GM21423 (cell line): ENCODE data around the gene PNPLA2.

Experiments
- ATAC-seq: cut with Tn5 transposase; IDR thresholded peaks from one replicate; pipeline ENCODE4 v1.9.1; 2021; ENCODE audit warnings: mild to moderate bottlenecking, moderate library complexity; ENCODE audit not compliant: unreplicated experiment

PNPLA2 gene

GRCh38 chr11:786235-787083 lies 32.3 kb upstream of the PNPLA2 start:
- no peak for ATAC-seq

DNA sequence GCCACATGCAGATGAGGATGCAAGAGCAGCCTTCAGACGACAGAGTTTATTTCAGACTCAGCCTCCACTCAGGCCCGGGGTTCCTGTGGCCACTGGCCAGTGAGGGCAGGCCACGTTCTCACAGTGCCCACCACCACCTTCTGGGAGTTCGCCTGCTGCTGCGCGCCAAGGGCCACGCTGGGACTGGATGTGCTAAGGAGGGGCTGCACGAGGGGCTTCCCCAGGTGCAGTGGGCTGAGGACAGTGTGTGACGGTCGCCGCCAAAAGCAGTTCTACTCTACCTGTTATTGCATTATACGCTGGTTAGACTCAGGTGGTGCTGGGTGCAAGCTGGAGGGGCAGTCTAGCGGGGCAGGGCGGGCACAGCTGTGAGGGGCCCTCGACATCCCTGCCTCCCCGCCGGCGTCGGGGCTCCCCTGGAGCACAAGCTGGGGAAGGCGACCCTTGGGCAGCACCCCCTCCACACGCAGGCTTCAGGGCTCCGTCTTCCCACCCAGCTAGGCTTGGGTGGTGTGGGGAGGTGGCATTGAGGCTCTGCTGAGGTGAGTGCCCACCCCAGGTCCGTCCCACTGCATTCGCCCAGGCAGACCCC lies 31.5 kb upstream of the PNPLA2 start:
- no peak for ATAC-seq

DNA sequence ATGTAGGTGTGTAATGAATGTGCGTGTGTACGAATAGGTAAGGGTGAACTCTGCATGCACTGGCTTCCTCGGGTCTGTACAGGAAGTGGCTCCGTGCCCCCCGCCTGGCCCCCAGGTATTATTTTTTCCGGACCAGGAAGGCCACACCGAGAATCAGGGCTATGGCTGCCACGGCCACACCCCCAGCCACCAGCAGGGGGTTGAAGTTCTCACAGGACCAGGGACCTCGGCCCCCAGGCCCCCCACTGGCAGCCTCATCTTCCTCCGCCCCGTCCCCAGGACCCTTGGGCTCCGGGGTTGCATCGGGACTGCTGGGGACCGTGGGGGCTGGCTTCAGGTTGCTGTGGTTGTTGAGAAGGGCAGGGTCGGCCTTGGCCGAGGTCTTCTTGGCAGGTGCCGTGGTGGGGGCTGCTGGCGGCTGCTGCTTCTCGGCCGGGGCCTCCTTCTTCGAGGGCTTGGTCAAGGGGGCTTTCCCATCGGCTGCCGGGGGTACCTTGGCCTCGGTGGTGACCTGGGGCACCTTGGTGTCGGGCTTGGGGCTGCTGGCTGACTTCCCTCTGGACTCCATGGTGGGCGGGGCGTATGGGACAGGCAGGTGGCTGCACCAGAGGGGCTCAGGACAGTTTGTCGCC lies 30.6 kb upstream of the PNPLA2 start:
- ATAC-seq = no peak

- no peak for ATAC-seq
Observed at GRCh38 chr11:788953-789940, 29.5 kb upstream of the PNPLA2 start.

- ATAC-seq = no peak
Observed at GRCh38 chr11:789943-790342, 28.8 kb upstream of the PNPLA2 start, which contains the start of gene CEND1. TSS of gene CEND1 (minus strand) at chr11:790090. CDS start at chr11:788576, 1,514 bp downstream.

DNA sequence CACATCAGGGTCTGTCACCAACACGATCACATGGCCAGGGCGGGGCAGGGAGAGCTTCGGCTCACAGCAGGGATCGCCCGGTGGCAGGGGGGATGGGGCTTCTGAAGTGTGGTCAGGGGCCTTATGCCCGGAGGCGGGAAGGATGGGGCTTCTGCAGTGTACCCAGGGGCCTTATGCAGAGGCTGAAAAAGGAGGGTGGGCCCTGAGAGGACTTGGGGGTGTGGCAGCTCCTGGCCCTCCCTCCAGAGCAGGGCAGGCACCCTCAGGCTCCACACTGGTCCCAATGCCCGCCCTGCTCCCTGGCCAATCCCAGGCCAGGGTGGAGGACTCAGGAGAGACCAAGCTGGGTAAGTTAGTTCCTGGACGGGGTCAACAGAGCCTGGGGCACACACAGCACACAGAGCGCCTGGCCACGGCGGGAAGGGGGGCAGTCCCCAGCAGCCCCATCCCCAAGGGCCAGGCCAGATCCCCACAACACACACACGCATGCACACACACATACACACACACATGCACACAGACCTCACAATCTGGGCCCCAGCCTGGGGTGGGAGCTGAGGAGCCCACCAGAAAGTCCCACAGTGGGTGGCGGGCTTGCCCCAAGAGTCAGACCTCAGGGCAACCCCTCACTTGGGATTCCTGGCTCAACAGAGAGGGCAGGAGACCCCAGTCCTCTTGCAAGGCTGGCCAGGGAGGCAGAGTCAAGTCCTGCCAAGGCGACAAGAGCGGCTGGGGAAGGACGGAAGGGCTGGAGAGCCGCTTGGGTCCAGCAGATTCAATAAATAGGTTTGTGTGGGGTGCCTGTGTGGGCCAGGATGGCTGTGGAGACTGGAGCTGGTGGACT lies 27.8 kb upstream of the PNPLA2 start:
- no peak for ATAC-seq

GRCh38 chr11:791658-792534 lies 26.8 kb upstream of the PNPLA2 start:
- no peak for ATAC-seq

DNA sequence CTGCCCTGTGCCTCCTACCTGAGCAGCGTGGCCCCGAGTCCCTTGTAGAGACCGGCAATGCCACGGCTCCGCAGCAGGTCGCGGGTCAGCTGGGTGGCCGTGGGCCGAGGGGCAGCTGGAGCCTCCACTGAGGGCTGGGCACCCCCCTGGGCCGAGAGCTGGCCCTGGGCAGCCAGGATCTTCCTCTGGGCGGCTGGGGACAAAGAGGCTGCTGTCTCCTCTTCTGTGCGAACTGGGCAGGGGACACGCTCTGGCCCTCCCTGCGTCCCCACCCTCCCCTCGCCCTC lies 26.2 kb upstream of the PNPLA2 start:
- ATAC-seq = no peak

DNA sequence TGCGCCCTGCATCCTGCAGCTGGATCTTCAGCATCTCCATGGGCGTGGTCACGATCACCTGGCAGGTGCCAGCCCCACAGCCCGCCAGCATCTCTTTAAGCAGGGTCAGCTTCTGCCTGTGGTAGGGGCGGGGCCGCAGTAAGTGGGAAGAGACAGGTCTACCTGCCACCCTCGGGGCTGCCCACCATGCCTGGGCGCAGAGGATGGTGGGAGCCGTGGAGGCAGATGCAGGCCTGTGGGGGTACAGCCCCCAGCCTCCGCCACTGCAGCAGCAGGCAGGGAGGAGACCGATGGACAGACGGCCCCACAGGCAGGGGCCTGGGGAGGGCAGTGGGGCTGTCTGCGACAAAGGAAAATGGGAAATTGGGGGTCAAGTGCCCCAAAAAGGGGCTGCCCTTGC lies 25.8 kb upstream of the PNPLA2 start:
- no peak for ATAC-seq

- no peak for ATAC-seq
Observed at GRCh38 chr11:793556-793955, 25.2 kb upstream of the PNPLA2 start.

DNA sequence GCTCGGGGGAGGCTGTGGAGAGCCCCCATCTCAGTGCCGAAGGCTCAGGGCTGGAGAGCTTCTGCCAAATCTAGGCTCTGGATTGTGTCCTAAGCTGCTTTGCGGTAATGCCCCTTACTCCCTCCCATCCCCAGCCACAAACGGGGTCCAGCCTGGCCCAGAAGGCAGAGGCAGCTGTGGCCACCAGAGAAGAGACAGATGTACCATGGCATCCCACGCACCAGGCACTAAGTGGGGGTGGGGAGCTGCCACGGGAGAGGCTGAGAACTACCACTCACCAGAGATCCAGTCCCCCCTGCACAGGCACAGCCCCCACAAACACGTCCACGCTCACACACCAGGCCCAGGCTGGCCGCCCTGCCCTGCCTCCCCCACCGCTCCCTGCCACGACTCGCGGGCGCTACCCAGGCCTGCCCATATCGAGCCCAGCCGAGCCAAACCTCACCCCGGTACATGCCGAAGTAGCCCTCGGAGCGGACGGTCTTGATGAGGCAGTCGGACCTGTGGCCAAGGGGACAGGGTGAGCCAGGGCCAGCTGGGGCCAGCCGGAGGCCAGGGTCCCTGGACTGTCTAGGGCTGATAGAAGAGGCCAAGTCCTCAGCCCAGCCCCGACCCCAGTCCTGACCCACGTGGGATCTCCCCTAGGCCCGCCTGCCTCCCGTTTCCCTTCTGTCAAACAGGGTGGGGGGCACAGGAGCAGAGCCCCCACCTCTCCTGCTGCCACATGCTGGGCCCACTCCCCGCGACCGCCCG lies 24.5 kb upstream of the PNPLA2 start:
- ATAC-seq = no peak

- ATAC-seq = no peak
Observed at GRCh38 chr11:794766-795633, 23.7 kb upstream of the PNPLA2 start.

DNA sequence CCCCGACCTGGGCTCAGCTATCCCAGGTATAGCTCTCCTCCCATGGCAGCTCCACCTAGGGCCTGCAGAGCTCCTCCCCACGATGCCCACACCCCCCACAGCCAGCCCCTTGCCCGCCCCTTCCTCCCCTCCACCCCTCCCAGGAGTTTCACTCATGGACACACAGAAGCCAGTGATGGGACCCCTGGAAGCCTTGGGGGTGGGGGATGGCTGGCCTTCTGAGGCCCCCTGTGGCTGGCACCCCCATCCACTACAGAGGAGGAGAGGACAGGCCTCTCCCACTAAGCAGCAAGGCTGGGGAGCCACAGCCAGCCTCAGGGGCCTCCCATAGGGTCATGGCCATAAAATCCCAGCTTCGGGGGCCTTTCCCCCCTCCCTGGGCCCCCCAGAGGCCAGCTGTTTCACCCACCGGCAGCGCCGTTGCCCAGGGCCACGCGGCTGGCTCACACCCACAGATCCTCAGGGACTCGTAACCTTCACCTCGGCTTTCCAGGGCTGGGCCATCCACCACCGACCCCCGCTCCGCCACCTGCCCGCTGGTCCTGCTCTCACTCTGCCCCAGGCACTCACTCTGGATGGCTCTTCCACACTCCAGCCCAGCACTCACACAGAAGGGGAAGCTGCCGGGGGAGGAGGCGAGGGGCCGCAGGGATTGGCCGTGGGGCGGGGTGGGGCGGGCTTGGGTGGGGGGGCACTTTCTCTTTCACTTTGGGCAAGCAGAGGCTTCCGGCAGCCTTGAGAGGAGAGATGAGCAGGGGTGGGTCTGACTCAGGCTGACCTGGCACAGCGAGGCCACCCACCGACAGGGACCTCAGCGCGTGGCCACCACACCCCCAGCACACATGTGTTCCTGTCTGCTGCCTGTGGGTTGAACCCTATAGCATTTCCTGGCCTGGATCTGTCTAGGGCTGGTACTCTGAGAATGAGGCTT lies 22.8 kb upstream of the PNPLA2 start:
- peak; percentile 27 for ATAC-seq

- no peak for ATAC-seq
Observed at GRCh38 chr11:796565-797295, 22.0 kb upstream of the PNPLA2 start.

DNA sequence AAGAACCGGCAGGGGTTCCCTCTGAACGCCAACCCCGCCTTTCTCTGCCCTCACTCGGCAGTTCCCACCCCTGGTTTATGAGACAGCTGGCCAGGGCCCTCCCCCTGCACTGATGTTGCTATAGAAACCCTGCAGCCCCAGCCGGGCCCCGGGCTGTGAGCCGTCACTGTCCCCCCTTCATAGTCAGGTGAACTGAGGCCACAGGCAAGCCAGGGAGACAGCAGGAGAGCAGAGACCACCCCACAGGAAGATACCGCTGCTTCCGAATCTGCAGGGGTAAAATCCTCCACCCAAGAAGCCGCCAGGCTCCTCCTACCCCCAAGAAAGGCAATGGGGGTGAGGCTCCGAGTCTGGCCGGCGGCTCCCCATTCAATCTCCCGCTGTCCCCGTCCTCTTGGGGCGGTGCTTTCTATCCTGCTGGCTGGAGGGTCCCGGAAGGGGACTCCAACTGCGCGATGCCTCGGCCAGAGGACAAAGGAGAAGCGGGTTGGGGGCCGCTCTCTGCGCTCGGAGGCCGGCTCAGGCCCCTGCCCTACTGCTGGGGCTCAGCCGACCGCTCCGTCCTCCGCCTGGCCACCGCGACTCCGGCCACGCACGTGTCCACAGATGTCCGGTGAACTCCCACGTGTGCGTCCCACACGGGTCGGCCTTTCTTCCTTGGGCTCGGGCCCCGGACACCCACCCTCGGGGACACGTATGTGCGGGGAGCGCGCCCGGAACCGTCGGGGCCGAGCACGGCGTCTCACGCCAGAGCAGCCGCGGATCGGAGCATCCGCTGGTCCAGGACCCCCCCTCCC lies 21.2 kb upstream of the PNPLA2 start:
- ATAC-seq = peak; percentile 34
